Mesenchymal stem cell (in vitro differentiated cells and primary cell): ENCODE results near the gene GGT1.

Experiments
- DNase-seq: peaks from one replicate; pipeline ENCODE4 v3.0.0-alpha.2; 2013
- H2AFZ ChIP-seq: one replicate; pipeline ENCODE4 v1.6.1; 2013; ENCODE audit warnings: low read depth, mild to moderate bottlenecking, control low read depth, inconsistent platforms, low read length, moderate library complexity
- H2AK5ac ChIP-seq: 2 replicates; pipeline ENCODE4 v1.6.1; 2013; ENCODE audit warnings: low read length, moderate library complexity, mild to moderate bottlenecking, inconsistent platforms; ENCODE audit not compliant: severe bottlenecking
- H2BK120ac ChIP-seq: one replicate; pipeline ENCODE4 v1.6.1; 2013; ENCODE audit warnings: low read depth, mild to moderate bottlenecking, inconsistent platforms, low read length, moderate library complexity
- H2BK12ac ChIP-seq, 2 experiments: one replicate each; pipeline ENCODE4 v1.6.1; 2013; ENCODE audit warnings: inconsistent platforms in 2 of 2, low read length in 2 of 2, mild to moderate bottlenecking in 2 of 2, moderate library complexity in 2 of 2, control low read depth in 1 of 2
- H2BK15ac ChIP-seq: one replicate; pipeline ENCODE4 v1.6.1; 2013; ENCODE audit warnings: mild to moderate bottlenecking, low read depth, inconsistent platforms; ENCODE audit not compliant: poor library complexity, severe bottlenecking
- H2BK5ac ChIP-seq: 2 replicates; pipeline ENCODE4 v1.6.1; 2013; ENCODE audit warnings: low read depth, mild to moderate bottlenecking, low read length, control low read depth, inconsistent platforms; ENCODE audit not compliant: poor library complexity, severe bottlenecking
- H3K14ac ChIP-seq, 2 experiments: one replicate each; pipeline ENCODE4 v1.6.1; 2013; ENCODE audit warnings: inconsistent platforms in 2 of 2, low read length in 2 of 2, control low read depth in 1 of 2, mild to moderate bottlenecking in 1 of 2, moderate library complexity in 1 of 2
- H3K18ac ChIP-seq, 2 experiments: one replicate each; pipeline ENCODE4 v1.6.1; 2013; ENCODE audit warnings: inconsistent platforms in 2 of 2, low read length in 2 of 2, control low read depth in 1 of 2, low read depth in 1 of 2, mild to moderate bottlenecking in 1 of 2
- H3K23ac ChIP-seq, 2 experiments: one replicate each; pipeline ENCODE4 v1.6.1; 2013; ENCODE audit warnings: inconsistent platforms in 2 of 2, low read length in 2 of 2, mild to moderate bottlenecking in 2 of 2, moderate library complexity in 2 of 2, control low read depth in 1 of 2
- H3K27ac ChIP-seq: 2 replicates; pipeline ENCODE4 v1.5.1; 2013; ENCODE audit warnings: mild to moderate bottlenecking, moderate library complexity, low read length, control low read depth, inconsistent platforms; ENCODE audit not compliant: poor library complexity, severe bottlenecking
- H3K27me3 ChIP-seq, 2 experiments: 2 replicates each; pipeline versions ENCODE4 v1.6.1 to v1.7.0; 2013; ENCODE audit warnings: low read length in 2 of 2, mild to moderate bottlenecking in 2 of 2, moderate library complexity in 2 of 2, control low read depth in 1 of 2, inconsistent platforms in 1 of 2; ENCODE audit not compliant: control insufficient read depth in 1 of 2, insufficient read depth in 1 of 2
- H3K36me3 ChIP-seq, 2 experiments: 2 replicates each; pipeline versions ENCODE4 v1.6.1 to v1.7.0; 2013; ENCODE audit warnings: low read length in 2 of 2, control low read depth in 1 of 2, inconsistent platforms in 1 of 2, low read depth in 1 of 2, mild to moderate bottlenecking in 1 of 2; ENCODE audit not compliant: insufficient read depth in 2 of 2, control insufficient read depth in 1 of 2
- H3K4ac ChIP-seq, 2 experiments: one replicate each; pipeline ENCODE4 v1.6.1; 2013; ENCODE audit warnings: inconsistent platforms in 2 of 2, low read length in 2 of 2, mild to moderate bottlenecking in 2 of 2, moderate library complexity in 2 of 2, control low read depth in 1 of 2, low read depth in 1 of 2
- H3K4me1 ChIP-seq: 2 replicates; pipeline ENCODE4 v1.6.1; 2013; ENCODE audit warnings: low read depth, low read length, control low read depth; ENCODE audit not compliant: control insufficient read depth, insufficient read depth
- H3K4me2 ChIP-seq: 2 replicates; pipeline ENCODE4 v1.6.1; 2013; ENCODE audit warnings: low read length, mild to moderate bottlenecking, inconsistent platforms; ENCODE audit not compliant: poor library complexity, severe bottlenecking
- H3K4me3 ChIP-seq, 2 experiments: 2 replicates each; pipeline versions ENCODE4 v1.5.1 to v1.7.0; 2013; ENCODE audit warnings: low read length in 2 of 2, mild to moderate bottlenecking in 2 of 2, control low read depth in 1 of 2, low read depth in 1 of 2; ENCODE audit not compliant: insufficient read depth in 1 of 2
- H3K79me1 ChIP-seq: replicated peaks from 2 replicates; pipeline ENCODE4 v1.6.1; 2013; ENCODE audit warnings: mild to moderate bottlenecking, control low read depth, low read length, inconsistent platforms; ENCODE audit not compliant: poor library complexity, severe bottlenecking
- H3K9ac ChIP-seq: 2 replicates; pipeline ENCODE4 v1.7.0; 2013; ENCODE audit warnings: mild to moderate bottlenecking, low read length, moderate library complexity
- H3K9me3 ChIP-seq: 2 replicates; pipeline ENCODE4 v1.7.0; 2013; ENCODE audit warnings: mild to moderate bottlenecking, low read length; ENCODE audit not compliant: control insufficient read depth
- H4K8ac ChIP-seq: one replicate; pipeline ENCODE4 v1.6.1; 2013; ENCODE audit warnings: inconsistent platforms, mild to moderate bottlenecking, low read length, moderate library complexity
- H4K91ac ChIP-seq: one replicate; pipeline ENCODE4 v1.6.1; 2013; ENCODE audit warnings: mild to moderate bottlenecking, low read length, inconsistent platforms
- WGBS: methylation state at CpG from one replicate; pipeline ENCODE4 v1.1.7; 2013; ENCODE audit warnings: mixed read lengths; 5-methylcytosine and 5-hydroxymethylcytosine counted together

The GGT1 gene

GRCh38 chr22:24584871-24585411, 18.1 kb upstream of the GGT1 start:
- Histone ChIP-seq H3K9me3 (no peaks in the 10 kb centered on the region), H3K18ac (no peak overlapping the region), H2BK5ac (no peak overlapping the region), H3K4me2 (no peak overlapping the region), H2BK120ac (no peak overlapping the region), H2AFZ (no peak overlapping the region), H2BK15ac (no peak overlapping the region), H4K8ac (no peak overlapping the region), H2AK5ac (no peak overlapping the region), H3K4me3 (no peak overlapping the region), H3K27me3 (no peaks in the 10 kb centered on the region), H3K36me3 (peaks cover 40 to 53% of the 10 kb centered on the region in 2 experiments), H4K91ac (no peak overlapping the region), H3K27ac (no peak overlapping the region), H3K9ac (no peak overlapping the region), H3K14ac (no peak overlapping the region), H2BK12ac (no peak overlapping the region), H3K4me1 (peaks cover 32% of the 10 kb centered on the region), H3K79me1 (no peaks in the 10 kb centered on the region), H3K23ac (no peak overlapping the region), H3K4ac (no peak overlapping the region)
- no peak for DNase-seq
- 90% methylated on average over 10 of the region's 10 CpGs for WGBS

GRCh38 chr22:24585461-24585860, 17.5 kb upstream of the GGT1 start:
- Histone ChIP-seq H3K4ac (no peak overlapping the region), H3K14ac (no peak overlapping the region), H4K8ac (no peak overlapping the region), H3K36me3 (peaks cover 40 to 54% of the 10 kb centered on the region in 2 experiments), H3K4me1 (peaks cover 32% of the 10 kb centered on the region), H3K9ac (no peak overlapping the region), H2BK15ac (no peak overlapping the region), H3K9me3 (no peaks in the 10 kb centered on the region), H2BK12ac (no peak overlapping the region), H3K27ac (no peak overlapping the region), H2AFZ (no peak overlapping the region), H3K4me3 (peak overlapping the region in 1 of 2 experiments; percentile 5), H3K27me3 (no peaks in the 10 kb centered on the region), H2BK5ac (no peak overlapping the region), H3K18ac (no peak overlapping the region), H3K23ac (no peak overlapping the region), H3K79me1 (peaks cover under 1% of the 10 kb centered on the region), H4K91ac (no peak overlapping the region), H2AK5ac (no peak overlapping the region), H3K4me2 (no peak overlapping the region), H2BK120ac (no peak overlapping the region)
- DNase-seq = no peak
- 94% methylated on average over 3 of the region's 3 CpGs for WGBS

GRCh38 chr22:24585927-24586546, 17.0 kb upstream of the GGT1 start:
- no peak overlapping the region for H2AFZ ChIP-seq
- H3K36me3 ChIP-seq = peaks cover 40 to 54% of the 10 kb centered on the region in 2 experiments
- H2BK12ac ChIP-seq = no peak overlapping the region
- no peak overlapping the region for H2AK5ac ChIP-seq
- 93% methylated on average over 24 of the region's 24 CpGs for WGBS
- no peak for DNase-seq
- H3K4me2 ChIP-seq = no peak overlapping the region
- H3K27me3 ChIP-seq = no peaks in the 10 kb centered on the region
- no peaks in the 10 kb centered on the region for H3K9me3 ChIP-seq
- peak overlapping the region in 1 of 2 experiments; percentile 5 for H3K4me3 ChIP-seq
- H3K79me1 ChIP-seq = peaks cover 2% of the 10 kb centered on the region
- H2BK5ac ChIP-seq = no peak overlapping the region
- no peak overlapping the region for H2BK15ac ChIP-seq
- H3K27ac ChIP-seq = no peak overlapping the region
- no peak overlapping the region for H3K23ac ChIP-seq
- H3K4ac ChIP-seq = no peak overlapping the region
- H3K4me1 ChIP-seq = peaks cover 32% of the 10 kb centered on the region
- H4K8ac ChIP-seq = no peak overlapping the region
- H3K18ac ChIP-seq = no peak overlapping the region
- H2BK120ac ChIP-seq = no peak overlapping the region
- no peak overlapping the region for H3K9ac ChIP-seq
- H3K14ac ChIP-seq = no peak overlapping the region
- H4K91ac ChIP-seq = no peak overlapping the region

GRCh38 chr22:24587251-24587650, 15.7 kb upstream of the GGT1 start:
- no peak overlapping the region for H2AK5ac ChIP-seq

More at GRCh38 chr22:24587251-24587650, 15.7 kb upstream of the GGT1 start:
- Histone ChIP-seq H3K23ac (no peak overlapping the region), H3K9ac (no peak overlapping the region), H3K4ac (no peak overlapping the region), H3K4me1 (peaks cover 39% of the 10 kb centered on the region), H4K91ac (no peak overlapping the region), H2BK5ac (no peak overlapping the region), H3K27me3 (no peaks in the 10 kb centered on the region), H3K14ac (no peak overlapping the region), H3K9me3 (no peaks in the 10 kb centered on the region), H2BK12ac (no peak overlapping the region), H2BK15ac (no peak overlapping the region), H2AFZ (no peak overlapping the region), H3K27ac (no peak overlapping the region), H3K79me1 (peaks cover 2% of the 10 kb centered on the region), H3K36me3 (peaks cover 40 to 51% of the 10 kb centered on the region in 2 experiments), H2BK120ac (no peak overlapping the region), H3K4me3 (no peak overlapping the region), H4K8ac (no peak overlapping the region), H3K4me2 (no peak overlapping the region), H3K18ac (no peak overlapping the region)
- DNase-seq = no peak
- 78% methylated on average over 3 of the region's 5 CpGs for WGBS
